ENCODE measurements around the gene PROX1.
A peak's percentile ranks its signal among the peaks of the same experiment; 100 is the strongest.

The PROX1 gene

DNA sequence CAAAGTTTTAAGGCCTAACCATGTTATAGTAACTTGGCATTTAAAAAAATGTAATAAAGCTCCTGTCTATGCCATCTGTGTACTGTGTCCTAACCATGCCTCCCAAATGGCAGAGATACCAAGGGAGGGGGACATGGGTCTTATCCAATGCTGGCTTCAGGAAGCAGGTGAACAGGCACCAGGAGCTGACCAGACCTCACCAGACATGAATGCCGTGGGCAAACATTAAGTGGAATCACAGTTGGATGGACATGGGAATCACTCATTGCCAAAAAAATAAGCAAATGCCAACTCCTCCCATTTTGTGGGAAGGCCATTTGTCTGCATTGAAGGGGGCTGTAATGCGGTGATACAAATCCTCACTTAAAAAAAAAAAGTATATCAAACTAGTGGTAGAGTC lies 22.9 kb downstream of the PROX1 start:
- TF ChIP-seq, protein P1, sequence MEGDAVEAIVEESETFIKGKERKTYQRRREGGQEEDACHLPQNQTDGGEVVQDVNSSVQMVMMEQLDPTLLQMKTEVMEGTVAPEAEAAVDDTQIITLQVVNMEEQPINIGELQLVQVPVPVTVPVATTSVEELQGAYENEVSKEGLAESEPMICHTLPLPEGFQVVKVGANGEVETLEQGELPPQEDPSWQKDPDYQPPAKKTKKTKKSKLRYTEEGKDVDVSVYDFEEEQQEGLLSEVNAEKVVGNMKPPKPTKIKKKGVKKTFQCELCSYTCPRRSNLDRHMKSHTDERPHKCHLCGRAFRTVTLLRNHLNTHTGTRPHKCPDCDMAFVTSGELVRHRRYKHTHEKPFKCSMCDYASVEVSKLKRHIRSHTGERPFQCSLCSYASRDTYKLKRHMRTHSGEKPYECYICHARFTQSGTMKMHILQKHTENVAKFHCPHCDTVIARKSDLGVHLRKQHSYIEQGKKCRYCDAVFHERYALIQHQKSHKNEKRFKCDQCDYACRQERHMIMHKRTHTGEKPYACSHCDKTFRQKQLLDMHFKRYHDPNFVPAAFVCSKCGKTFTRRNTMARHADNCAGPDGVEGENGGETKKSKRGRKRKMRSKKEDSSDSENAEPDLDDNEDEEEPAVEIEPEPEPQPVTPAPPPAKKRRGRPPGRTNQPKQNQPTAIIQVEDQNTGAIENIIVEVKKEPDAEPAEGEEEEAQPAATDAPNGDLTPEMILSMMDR (IDR thresholded peaks at IDR 0.05; ENCODE audit: low read depth, low read length, missing control alignments), result no peak
- DNase-seq (ENCODE audit: low read depth), result no peak
- H3K4me3 ChIP-seq (ENCODE audit: low read depth, low read length), result no peak overlapping the region

DNA sequence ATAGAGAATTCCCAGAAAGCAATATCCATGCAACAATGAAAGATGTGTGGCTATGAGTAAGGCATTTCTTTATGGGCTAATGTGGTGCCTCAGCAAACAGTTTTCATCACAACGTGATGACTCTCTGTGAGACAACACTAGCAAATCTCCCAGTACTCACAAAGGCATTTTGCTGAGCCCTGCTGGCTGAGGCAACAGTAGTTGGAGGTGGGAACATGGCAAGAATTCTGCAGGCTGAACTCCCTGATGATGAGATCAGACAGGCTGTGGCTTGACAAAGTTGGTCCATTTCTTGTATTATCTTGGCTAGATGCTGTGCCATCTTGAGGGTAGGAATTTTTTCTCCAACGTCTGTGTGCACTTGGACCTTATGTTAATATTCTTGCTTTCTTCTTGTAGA lies 24.6 kb downstream of the PROX1 start:
- no peak for DNase-seq (ENCODE audit: low read depth)
- no peak overlapping the region for H3K4me3 ChIP-seq (ENCODE audit: low read depth, low read length)
- TF ChIP-seq, protein P1 (IDR thresholded peaks at IDR 0.05; ENCODE audit: low read depth, low read length, missing control alignments), result no peak

DNA sequence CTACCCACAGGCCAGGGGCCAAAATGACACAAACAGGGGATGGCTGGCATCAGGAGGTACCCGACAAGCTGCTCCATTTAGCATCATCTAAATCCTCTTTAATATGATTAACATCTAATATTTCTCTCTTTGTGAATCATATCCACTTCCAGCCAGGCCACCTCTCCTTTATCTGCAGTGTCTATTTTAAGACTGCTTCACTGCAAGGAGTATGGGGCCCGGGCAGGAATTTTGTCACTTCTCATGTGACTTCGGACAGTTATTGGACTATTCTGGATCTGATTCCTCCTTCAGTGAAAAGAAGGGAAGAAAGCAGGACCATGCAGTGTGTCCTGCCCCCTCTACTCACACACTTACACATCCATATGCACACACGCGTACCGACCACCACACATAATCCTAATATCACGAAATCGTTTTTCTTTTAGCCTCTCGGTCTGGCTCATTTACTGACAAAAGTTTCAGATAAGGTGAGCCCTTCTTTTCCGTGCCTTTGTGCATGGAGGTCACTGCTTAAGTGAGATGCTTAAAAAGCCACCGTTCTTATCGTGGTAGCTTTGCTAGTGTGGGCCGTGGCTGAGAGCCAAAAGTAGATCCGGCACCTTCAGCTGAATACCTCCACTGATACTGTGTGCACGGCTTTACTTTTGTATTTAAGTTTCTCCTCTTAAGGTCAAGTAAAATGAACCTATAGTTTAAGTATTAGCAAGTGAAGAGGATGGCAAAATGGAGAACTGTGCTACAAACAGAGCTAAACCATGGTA lies 26.0 kb downstream of the PROX1 start:
- DNase-seq (ENCODE audit: low read depth), result no peak
- no peak overlapping the region for H3K4me3 ChIP-seq (ENCODE audit: low read depth, low read length)
- TF ChIP-seq, protein P1 (IDR thresholded peaks at IDR 0.05; ENCODE audit: low read depth, low read length, missing control alignments), result no peak

DNA sequence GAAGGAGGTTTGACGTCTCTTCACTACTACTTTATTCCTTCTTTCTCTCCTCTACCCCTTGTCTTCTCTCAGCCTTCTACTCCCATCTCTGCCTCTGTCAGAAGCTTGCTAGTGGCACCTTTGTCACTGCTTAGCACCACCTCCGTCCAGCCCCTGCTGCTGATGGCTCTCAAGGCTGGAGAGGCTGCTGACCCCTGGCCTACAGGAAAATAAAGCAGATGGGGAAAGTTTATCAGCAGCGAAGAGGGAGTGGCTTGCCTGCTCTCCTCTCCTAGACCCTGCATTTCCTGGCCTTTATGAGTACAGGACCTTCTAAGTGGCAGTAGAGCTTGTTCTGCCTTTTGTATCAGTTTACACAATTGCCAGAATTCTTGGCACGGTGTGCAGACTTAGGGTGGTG lies 27.0 kb downstream of the PROX1 start:
- TF ChIP-seq, protein P1 (IDR thresholded peaks at IDR 0.05; ENCODE audit: low read depth, low read length, missing control alignments), result no peak
- no peak overlapping the region for H3K4me3 ChIP-seq (ENCODE audit: low read depth, low read length)
- DNase-seq (ENCODE audit: low read depth), result no peak

DNA sequence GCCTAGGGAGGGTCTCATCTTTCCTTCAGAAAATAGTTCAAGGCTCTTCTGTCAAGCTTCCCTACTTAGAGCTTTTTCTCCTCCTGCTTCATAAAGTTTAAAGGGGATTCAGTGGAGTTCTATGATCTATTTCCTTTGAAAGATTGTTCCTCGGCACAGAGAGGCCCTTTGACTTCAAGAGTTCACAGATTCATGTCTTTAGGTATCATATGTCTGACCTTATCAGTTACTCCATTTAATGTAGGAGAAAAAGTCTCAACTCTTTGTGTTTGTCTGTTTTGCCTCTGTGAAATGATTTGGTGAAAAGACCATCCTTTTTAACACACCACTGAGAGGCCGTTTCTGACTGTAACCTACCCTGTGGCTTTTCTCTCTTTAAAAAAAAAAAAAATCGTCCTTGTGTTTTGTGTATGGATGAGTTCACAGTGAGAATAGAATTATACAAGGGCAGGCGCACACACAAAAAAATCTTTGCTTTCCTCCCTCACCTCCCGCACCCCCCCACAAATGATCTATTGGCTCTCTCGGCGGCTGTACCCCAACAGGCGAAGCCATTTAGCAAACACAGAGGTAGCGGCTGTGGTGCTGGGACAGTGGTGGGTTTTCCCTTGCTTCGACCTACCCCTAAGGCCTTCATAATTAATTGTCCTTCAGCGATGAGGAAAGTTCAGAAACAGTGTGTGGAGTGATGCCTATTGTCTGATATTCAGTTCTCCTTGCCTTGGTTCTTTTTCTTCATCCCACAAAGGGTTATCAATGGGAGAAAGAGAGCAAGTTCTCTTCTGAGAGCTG lies 29.6 kb downstream of the PROX1 start:
- TF ChIP-seq, protein P1 (IDR thresholded peaks at IDR 0.05; ENCODE audit: low read depth, low read length, missing control alignments), result no peak
- no peak overlapping the region for H3K4me3 ChIP-seq (ENCODE audit: low read depth, low read length)
- DNase-seq (ENCODE audit: low read depth), result no peak

DNA sequence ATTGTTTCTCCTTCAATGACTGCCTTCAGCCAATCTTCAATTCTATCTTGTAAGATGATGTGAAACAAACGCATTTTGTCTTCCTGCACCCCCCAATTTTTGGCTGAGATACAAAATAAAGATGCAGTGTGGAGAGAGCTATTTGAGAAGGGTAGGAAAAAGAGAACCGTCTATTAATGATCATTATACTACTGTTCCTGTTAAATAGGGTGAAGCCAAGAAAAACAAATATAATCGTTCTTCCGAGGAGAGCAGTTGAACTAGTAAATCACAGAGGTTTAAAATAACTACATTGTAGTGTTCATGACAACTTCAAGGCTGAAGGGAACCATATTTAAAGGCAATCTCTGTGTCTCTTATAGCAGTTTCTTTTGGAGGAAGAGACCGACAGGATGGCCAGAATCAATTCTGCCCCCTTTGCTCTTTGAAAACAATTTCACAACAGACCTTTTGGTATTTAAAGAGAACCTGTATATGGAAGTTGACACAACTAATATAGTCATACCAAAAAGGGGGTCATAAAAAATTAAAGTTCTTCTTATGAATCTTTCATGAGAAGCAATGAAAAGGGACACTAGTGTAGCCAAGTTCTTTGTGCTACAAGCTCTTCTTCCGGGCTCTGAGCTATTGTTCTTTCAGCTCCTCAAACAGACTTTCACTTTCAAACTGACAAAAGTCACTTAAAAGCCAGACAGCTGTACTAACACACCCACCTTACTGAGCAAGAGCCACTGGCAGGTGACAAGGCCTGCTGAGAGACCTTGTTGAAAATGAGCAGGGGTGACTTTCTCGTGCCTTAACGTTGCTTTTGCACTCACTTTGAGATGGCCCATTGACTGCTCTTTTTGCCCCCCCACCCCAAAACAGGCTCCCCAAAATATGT lies 30.9 kb downstream of the PROX1 start:
- DNase-seq (ENCODE audit: low read depth), result peak; percentile 21
- TF ChIP-seq, protein P1 (IDR thresholded peaks at IDR 0.05; ENCODE audit: low read depth, low read length, missing control alignments), result no peak
- no peak overlapping the region for H3K4me3 ChIP-seq (ENCODE audit: low read depth, low read length)
